C4-2B (cell line): ENCODE results near the gene NRIP3.
"Not testable (repeated sequence)": the region's sequence is repeated elsewhere in the genome, so short reads cannot be mapped to it uniquely, and the experiment has no call there.

Experiments
- H3K27ac ChIP-seq: fragments of 450-650 bp; 2 replicates; pipeline ENCODE4 v1.5.1; 2017
- CTCF ChIP-seq: fragments of 450-650 bp; conservative IDR thresholded peaks from 2 replicates; pipeline ENCODE4 v1.5.1; 2017; ENCODE audit warnings: mild to moderate bottlenecking
- ZFX ChIP-seq: fragments of 450-650 bp; IDR thresholded peaks from 2 replicates; pipeline ENCODE4 v1.6.1; 2017

Gene NRIP3

GRCh38 chr11:9016916-9017642 lies 13.3 kb upstream of the NRIP3 start:
- no peak overlapping the region for H3K27ac ChIP-seq
- TF ChIP-seq ZFX (no peak), CTCF (no peak)

DNA sequence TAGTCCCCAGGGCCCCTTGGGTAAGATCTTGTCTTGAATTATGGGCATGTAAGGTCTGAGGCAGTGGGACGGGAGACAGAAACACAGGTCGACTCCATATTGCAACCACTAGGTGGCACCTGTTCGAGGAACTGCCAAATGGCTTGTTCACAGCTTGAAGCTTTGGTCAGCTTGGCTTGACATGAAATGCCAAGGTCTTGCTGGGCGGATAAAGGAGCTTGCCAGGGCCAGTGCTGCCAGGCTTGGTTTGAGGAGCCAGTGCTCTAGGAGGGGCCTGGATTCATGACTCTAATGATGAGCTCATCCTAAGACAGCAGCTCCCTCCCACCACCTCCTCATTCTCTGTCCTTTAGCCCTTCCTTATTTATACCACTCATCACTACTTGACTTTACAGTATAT lies 11.9 kb upstream of the NRIP3 start:
- H3K27ac ChIP-seq: no peak overlapping the region
- TF ChIP-seq CTCF: peak; percentile 90
- no peak for TF ChIP-seq ZFX

GRCh38 chr11:9014826-9015225 lies 11.0 kb upstream of the NRIP3 start:
- no peak overlapping the region for H3K27ac ChIP-seq
- TF ChIP-seq CTCF (no peak), ZFX (no peak)

- H3K27ac ChIP-seq: no peak overlapping the region
- TF ChIP-seq ZFX (no peak), CTCF (no peak)
These were observed 9.6 kb upstream of the NRIP3 start for GRCh38 chr11:9013373-9013772.

GRCh38 chr11:9009538-9009937 lies 5.7 kb upstream of the NRIP3 start:
- H3K27ac ChIP-seq: not testable (repeated sequence)

GRCh38 chr11:9008661-9009060 lies 4.9 kb upstream of the NRIP3 start:
- no peak overlapping the region for H3K27ac ChIP-seq
- TF ChIP-seq ZFX (no peak), CTCF (no peak)

- TF ChIP-seq ZFX: no peak
- TF ChIP-seq CTCF: no peak
- no peak overlapping the region for H3K27ac ChIP-seq
These were observed 4.3 kb upstream of the NRIP3 start for GRCh38 chr11:9008011-9008550.

DNA sequence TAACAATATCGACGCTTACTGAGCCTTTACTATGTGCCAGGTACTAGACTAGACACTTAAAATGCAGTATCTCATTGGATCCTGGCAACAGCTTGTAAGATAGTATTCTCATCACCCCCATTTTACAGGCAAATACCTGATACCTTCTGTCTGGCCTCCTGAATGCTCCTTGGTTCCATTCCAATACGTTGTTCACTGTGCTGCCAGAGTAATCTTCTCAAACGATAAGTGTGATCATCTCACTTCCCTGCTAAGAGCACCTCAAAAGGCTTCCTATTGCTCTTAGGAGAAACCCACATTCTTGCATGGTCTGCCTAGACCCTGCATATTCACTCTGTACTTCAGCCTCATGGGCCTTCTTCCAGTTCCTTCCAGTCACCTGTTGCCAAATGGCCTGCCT lies 1.3 kb upstream of the NRIP3 start:
- H3K27ac ChIP-seq: no peak overlapping the region
- TF ChIP-seq CTCF (no peak), ZFX (no peak)
